ENCODE results near the gene SERAC1.
"Not testable (repeated sequence)": the region's sequence is repeated elsewhere in the genome, so short reads cannot be mapped to it uniquely, and the experiment has no call there.

Gene SERAC1

GRCh38 chr6:158174024-158174423, 6.0 kb upstream of the SERAC1 start:
- DNase-seq, result no peak

- no peak for DNase-seq
Measured at GRCh38 chr6:158172001-158172400, 3.9 kb upstream of the SERAC1 start.

GRCh38 chr6:158170656-158171081, 2.6 kb upstream of the SERAC1 start:
- DNase-seq, result no peak

- not testable (repeated sequence) for DNase-seq
Measured at GRCh38 chr6:158169634-158170033, 1.6 kb upstream of the SERAC1 start.

GRCh38 chr6:158165919-158166416, 2.1 kb downstream of the SERAC1 start:
- peak; percentile 8 for DNase-seq

GRCh38 chr6:158164579-158165170, 3.4 kb downstream of the SERAC1 start:
- no peak for DNase-seq

- DNase-seq, result peak; percentile 28
Measured at GRCh38 chr6:158161566-158162254, 6.4 kb downstream of the SERAC1 start.

- DNase-seq, result no peak
Measured at GRCh38 chr6:158160932-158161539, 7.0 kb downstream of the SERAC1 start.

- DNase-seq, result no peak
Measured at GRCh38 chr6:158158748-158159147, 9.3 kb downstream of the SERAC1 start.

GRCh38 chr6:158158123-158158522, 9.9 kb downstream of the SERAC1 start:
- peak; percentile 60 for DNase-seq

GRCh38 chr6:158157064-158157764, 10.8 kb downstream of the SERAC1 start:
- DNase-seq, result no peak

- no peak for DNase-seq
Measured at GRCh38 chr6:158154816-158155215, 13.2 kb downstream of the SERAC1 start.

- no peak for DNase-seq
Measured at GRCh38 chr6:158153576-158153975, 14.5 kb downstream of the SERAC1 start.

- DNase-seq, result no peak
Measured at GRCh38 chr6:158152659-158153058, 15.4 kb downstream of the SERAC1 start.

GRCh38 chr6:158152025-158152424, 16.0 kb downstream of the SERAC1 start:
- DNase-seq, result not testable (repeated sequence)

GRCh38 chr6:158150701-158151100, 17.4 kb downstream of the SERAC1 start:
- DNase-seq, result no peak

- DNase-seq, result no peak
Measured at GRCh38 chr6:158149641-158150040, 18.4 kb downstream of the SERAC1 start.

- DNase-seq, result peak; percentile 59
Measured at GRCh38 chr6:158143700-158144099, 24.4 kb downstream of the SERAC1 start.

GRCh38 chr6:158142789-158143188, 25.3 kb downstream of the SERAC1 start:
- no peak for DNase-seq

- DNase-seq, result peak; percentile 79
Measured at GRCh38 chr6:158131926-158132325, 36.1 kb downstream of the SERAC1 start.

- DNase-seq, result no peak
Measured at GRCh38 chr6:158125271-158125670, 42.8 kb downstream of the SERAC1 start.

GRCh38 chr6:158124288-158124687, 43.8 kb downstream of the SERAC1 start:
- no peak for DNase-seq

- DNase-seq, result no peak
Measured at GRCh38 chr6:158122048-158122447, 46.0 kb downstream of the SERAC1 start.

Measured in hematopoietic multipotent progenitor cell treated with erythropoietin and hydrocortisone succinate and interleukin-3 and kit ligand, for 4 days (in vitro differentiated cells).